DOHH2 (cell line): ENCODE results near the gene SPPL2B.

Source experiments
- H3F3A ChIP-seq: fragments of 200-600 bp; sonication (generic), shearing (Covaris generic); 2 replicates; pipeline ENCODE4 v1.6.0; 2016; ENCODE audit warnings: antibody characterized with exemption, mild to moderate bottlenecking; ENCODE audit not compliant: control insufficient read depth, insufficient read depth
- H3K27ac ChIP-seq: fragments of 200-600 bp; sonication (generic); 2 replicates; pipeline ENCODE4 v1.5.1; 2014; ENCODE audit warnings: low read depth, mild to moderate bottlenecking, low read length, moderate library complexity
- H3K27me3 ChIP-seq: fragments of 200-600 bp; sonication (generic); 2 replicates; pipeline ENCODE4 v1.6.1; 2014; ENCODE audit warnings: mild to moderate bottlenecking, low read length, mixed read lengths; ENCODE audit not compliant: control insufficient read depth
- H3K36me3 ChIP-seq: fragments of 200-600 bp; sonication (generic); 2 replicates; pipeline ENCODE4 v1.6.1; 2014; ENCODE audit warnings: mild to moderate bottlenecking, low read length, moderate library complexity, mixed read lengths; ENCODE audit not compliant: control insufficient read depth
- H3K4me1 ChIP-seq: fragments of 200-600 bp; sonication (generic); 2 replicates; pipeline ENCODE4 v1.6.1; 2014; ENCODE audit warnings: mild to moderate bottlenecking, low read length, mixed read lengths; ENCODE audit not compliant: control insufficient read depth
- H3K4me2 ChIP-seq: fragments of 200-600 bp; sonication (generic); 2 replicates; pipeline ENCODE4 v1.6.0; 2014; ENCODE audit warnings: mild to moderate bottlenecking, low read length, moderate library complexity
- H3K4me3 ChIP-seq: fragments of 200-600 bp; sonication (generic); 2 replicates; pipeline ENCODE4 v1.5.1; 2014; ENCODE audit warnings: mild to moderate bottlenecking, low read length, mixed read lengths
- H3K79me2 ChIP-seq: fragments of 200-600 bp; sonication (generic); 2 replicates; pipeline ENCODE4 v1.6.1; 2014; ENCODE audit warnings: mild to moderate bottlenecking, low read length, mixed read lengths; ENCODE audit not compliant: control insufficient read depth
- H3K9me2 ChIP-seq: fragments of 200-600 bp; sonication (generic); replicated peaks from 2 replicates; pipeline ENCODE4 v1.6.1; 2014; ENCODE audit warnings: mild to moderate bottlenecking, low read length, mixed read lengths; ENCODE audit not compliant: control insufficient read depth
- H3K9me3 ChIP-seq: fragments of 200-600 bp; sonication (generic); 2 replicates; pipeline ENCODE4 v1.6.1; 2014; ENCODE audit warnings: antibody characterized with exemption, low read length, mixed read lengths; ENCODE audit not compliant: control insufficient read depth, insufficient read depth
- H4K20me1 ChIP-seq: fragments of 200-600 bp; sonication (generic); 2 replicates; pipeline ENCODE4 v1.6.0; 2014; ENCODE audit warnings: low read depth, mild to moderate bottlenecking, antibody characterized with exemption, low read length, moderate library complexity; ENCODE audit not compliant: control insufficient read depth, insufficient read depth
- CTCF ChIP-seq: fragments of 200-600 bp; sonication (generic); IDR thresholded peaks from one replicate; pipeline ENCODE4 v1.5.1; 2014; ENCODE audit warnings: antibody characterized with exemption, mild to moderate bottlenecking, low read depth, low read length; ENCODE audit not compliant: poor library complexity, severe bottlenecking
- EZH2phosphoT487 ChIP-seq: fragments of 200-600 bp; sonication (generic); IDR thresholded peaks from 2 replicates; pipeline ENCODE4 v1.6.1; 2017; ENCODE audit warnings: borderline replicate concordance, mild to moderate bottlenecking, antibody characterized with exemption, low read length, moderate library complexity, mixed read lengths

The SPPL2B gene

GRCh38 chr19:2315818-2316353, 12.6 kb upstream of the SPPL2B start:
- Histone ChIP-seq H3K27ac (peak overlapping the region; percentile 27; the same call in 1 of the 2 replicates), H3F3A (0 out of 2 replicates have a peak, but pooled peaks cover 3% of the 10 kb centered on the region), H3K4me2 (peak overlapping the region; percentile 62), H3K36me3 (peaks cover under 1% of the 10 kb centered on the region; the same call in 1 of the 2 replicates), H3K4me1 (peaks cover 44% of the 10 kb centered on the region), H3K9me2 (no peaks in the 10 kb centered on the region), H3K27me3 (peaks cover 14% of the 10 kb centered on the region), H3K79me2 (no peaks in the 10 kb centered on the region), H3K4me3 (peak overlapping the region; percentile 43), H4K20me1 (no peaks in the 10 kb centered on the region), H3K9me3 (peaks cover 19% of the 10 kb centered on the region)
- TF ChIP-seq CTCF (peak; percentile 68), EZH2phosphoT487 (no peak)

- H3K27ac ChIP-seq, result no peak overlapping the region
- H3K27me3 ChIP-seq, result peaks cover 11% of the 10 kb centered on the region
- H3K9me3 ChIP-seq, result peaks cover 19% of the 10 kb centered on the region
- H3F3A ChIP-seq, result 0 out of 2 replicates have a peak, but pooled peaks cover 3% of the 10 kb centered on the region
- peaks cover 9% of the 10 kb centered on the region for H3K36me3 ChIP-seq
- no peaks in the 10 kb centered on the region for H3K79me2 ChIP-seq
- no peak for TF ChIP-seq EZH2phosphoT487
- TF ChIP-seq CTCF, result no peak
- H3K4me2 ChIP-seq, result no peak overlapping the region
- no peaks in the 10 kb centered on the region for H3K9me2 ChIP-seq
- peaks cover 44% of the 10 kb centered on the region for H3K4me1 ChIP-seq
- H4K20me1 ChIP-seq, result no peaks in the 10 kb centered on the region
- no peak overlapping the region for H3K4me3 ChIP-seq
These were observed 11.2 kb upstream of the SPPL2B start for GRCh38 chr19:2317300-2317699.

GRCh38 chr19:2317756-2318155, 10.7 kb upstream of the SPPL2B start:
- Histone ChIP-seq H4K20me1 (no peaks in the 10 kb centered on the region), H3K27me3 (peaks cover 7% of the 10 kb centered on the region), H3K9me3 (peaks cover 19% of the 10 kb centered on the region), H3K4me1 (peaks cover 40% of the 10 kb centered on the region), H3F3A (0 out of 2 replicates have a peak, but pooled peaks cover 3% of the 10 kb centered on the region), H3K27ac (no peak overlapping the region; the same call in 1 of the 2 replicates), H3K36me3 (peaks cover 13% of the 10 kb centered on the region), H3K4me3 (no peak overlapping the region), H3K4me2 (no peak overlapping the region), H3K9me2 (no peaks in the 10 kb centered on the region), H3K79me2 (no peaks in the 10 kb centered on the region)
- TF ChIP-seq CTCF (no peak), EZH2phosphoT487 (no peak)
